ENCODE measurements around the gene SLC46A2. TPM values are rescaled to one million over a fixed set of nuclear protein-coding genes. Genes with fewer than 3 reads are reported as not detected.

The SLC46A2 gene
- total and polyA plus RNA-seq, 9 of the 15 experiments (the other 6 are each of a cell fraction or from before 2014, with no cell fraction given), result not detected

GRCh38 chr9:112860451-112860850 lies 30.2 kb downstream of the SLC46A2 start (continued):
- TF ChIP-seq CLOCK (CRISPR knock-in tag; IDR thresholded peaks at IDR 0.05; ENCODE audit: borderline replicate concordance) (no peak), RFX1 (IDR thresholded peaks at IDR 0.05) (no peak)

GRCh38 chr9:112858625-112859147 lies 32.0 kb downstream of the SLC46A2 start:
- no peak for DNase-seq (ENCODE audit: extremely low read depth in 1 of 4, low spot score in 3 of 4)
- FAIRE-seq, result no peak
- Histone ChIP-seq H3K4me1 (replicated peaks in 1 of 2; ENCODE audit: control insufficient read depth in 2 of 2, insufficient read depth in 2 of 2, low read length in 2 of 2) (peaks cover 8 to 11% of the 10 kb centered on the region in 2 experiments; a peak in 4 of 5 replicates), H3K4me2 (ENCODE audit: insufficient read depth, low read length) (no peak overlapping the region), H4K20me1 (replicated peaks; ENCODE audit: control insufficient read depth, insufficient read depth, low read length) (no peaks in the 10 kb centered on the region), H3K9ac (ENCODE audit: insufficient read depth in 1 of 2, low read depth in 2 of 2, low read length in 2 of 2) (no peak overlapping the region), H3K9me3 (replicated peaks; ENCODE audit: control insufficient read depth, insufficient read depth, low read depth, low read length) (no peaks in the 10 kb centered on the region), H3K9me1 (ENCODE audit: control insufficient read depth, insufficient read depth, low read length) (no peaks in the 10 kb centered on the region), H2AFZ (ENCODE audit: low read depth, low read length) (no peak overlapping the region), H3K79me2 (ENCODE audit: control insufficient read depth, insufficient read depth, low read length) (no peaks in the 10 kb centered on the region), H3K4me3 (no peak overlapping the region), H3K36me3 (ENCODE audit: control insufficient read depth, insufficient read depth, low read length) (no peaks in the 10 kb centered on the region), H3K27ac (ENCODE audit: extremely low read depth, low read depth, low read length) (no peak overlapping the region), H3K27me3 (ENCODE audit: control insufficient read depth in 2 of 2, insufficient read depth in 2 of 2, low read length in 2 of 2) (no peaks in the 10 kb centered on the region; a peak in 1 of 5 replicates)
- intact Hi-C loops (cut with micrococcal nuclease) (no loop called here), in situ Hi-C loops (cut with MboI) (no loop called here)
- ChIA-PET POLR2A (interaction anchor here (1.7 kb wide), 1 partner anchor 32 kb away, joined by 4 read pairs; no protein-coding TSS in a partner anchor), CTCF (ENCODE audit: low intra/inter-chr PET ratio) (no interaction called here)
- 21% methylated on average over 6 of the region's 6 CpGs for WGBS (ENCODE audit: insufficient coverage, low coverage, missing lambda C conversion rate)
- no peak for ATAC-seq
- no TSS peak for BruUV-seq (replicated peaks)
- TF ChIP-seq CEBPG (CRISPR knock-in tag; IDR thresholded peaks at IDR 0.05) (no peak), CEBPG (tag; conservative IDR thresholded peaks at IDR 0.05 in 1 of 2, IDR thresholded peaks at IDR 0.05 in 1 of 2) (peak; percentile 70 to 71), GTF2E2 (tag; IDR thresholded peaks at IDR 0.05) (no peak), CTCF (IDR thresholded peaks at IDR 0.05 in 2 of 3, conservative IDR thresholded peaks at IDR 0.05 in 1 of 3; ENCODE audit: insufficient read depth in 2 of 3, low read depth in 1 of 3, low read length in 3 of 3) (0 out of 6 replicates have a peak, but pooled peaks of 1 of the 3 experiments have one; percentile 5)
